GM21515 (cell line): ENCODE results near the gene XYLT1.

ENCODE experiments used
- ATAC-seq: cut with Tn5 transposase; IDR thresholded peaks from one replicate; pipeline ENCODE4 v1.9.1; 2021; ENCODE audit not compliant: unreplicated experiment

Gene XYLT1

GRCh38 chr16:17211797-17212196 is 259.0 kb downstream of the XYLT1 start:
- no peak for ATAC-seq

GRCh38 chr16:17206712-17207111 is 264.0 kb downstream of the XYLT1 start:
- no peak for ATAC-seq

GRCh38 chr16:17205279-17206211 is 265.2 kb downstream of the XYLT1 start:
- ATAC-seq, result no peak

- ATAC-seq, result no peak
Observed at GRCh38 chr16:17204644-17205043, 266.1 kb downstream of the XYLT1 start.

GRCh38 chr16:17204206-17204605 is 266.6 kb downstream of the XYLT1 start:
- no peak for ATAC-seq

GRCh38 chr16:17203424-17203823 is 267.3 kb downstream of the XYLT1 start:
- no peak for ATAC-seq

GRCh38 chr16:17199135-17199534 is 271.6 kb downstream of the XYLT1 start:
- ATAC-seq, result no peak

GRCh38 chr16:17196526-17196925 is 274.2 kb downstream of the XYLT1 start:
- ATAC-seq, result no peak

- no peak for ATAC-seq
Observed at GRCh38 chr16:17194190-17194780, 276.5 kb downstream of the XYLT1 start.

GRCh38 chr16:17193566-17194100 is 277.1 kb downstream of the XYLT1 start:
- no peak for ATAC-seq

- ATAC-seq, result no peak
Observed at GRCh38 chr16:17184026-17184425, 286.7 kb downstream of the XYLT1 start.

GRCh38 chr16:17177959-17178905 is 292.5 kb downstream of the XYLT1 start:
- no peak for ATAC-seq

- no peak for ATAC-seq
Observed at GRCh38 chr16:17177242-17177958, 293.4 kb downstream of the XYLT1 start.

GRCh38 chr16:17176199-17176598 is 294.6 kb downstream of the XYLT1 start:
- ATAC-seq, result no peak

- ATAC-seq, result no peak
Observed at GRCh38 chr16:17173281-17173680, 297.5 kb downstream of the XYLT1 start.

- ATAC-seq, result no peak
Observed at GRCh38 chr16:17171250-17172143, 299.3 kb downstream of the XYLT1 start.

- ATAC-seq, result no peak
Observed at GRCh38 chr16:17170435-17170834, 300.3 kb downstream of the XYLT1 start.

GRCh38 chr16:17168181-17168580 is 302.6 kb downstream of the XYLT1 start:
- ATAC-seq, result no peak

- no peak for ATAC-seq
Observed at GRCh38 chr16:17166095-17166494, 304.7 kb downstream of the XYLT1 start.
